ENCODE results near the gene YWHAH.

DNA sequence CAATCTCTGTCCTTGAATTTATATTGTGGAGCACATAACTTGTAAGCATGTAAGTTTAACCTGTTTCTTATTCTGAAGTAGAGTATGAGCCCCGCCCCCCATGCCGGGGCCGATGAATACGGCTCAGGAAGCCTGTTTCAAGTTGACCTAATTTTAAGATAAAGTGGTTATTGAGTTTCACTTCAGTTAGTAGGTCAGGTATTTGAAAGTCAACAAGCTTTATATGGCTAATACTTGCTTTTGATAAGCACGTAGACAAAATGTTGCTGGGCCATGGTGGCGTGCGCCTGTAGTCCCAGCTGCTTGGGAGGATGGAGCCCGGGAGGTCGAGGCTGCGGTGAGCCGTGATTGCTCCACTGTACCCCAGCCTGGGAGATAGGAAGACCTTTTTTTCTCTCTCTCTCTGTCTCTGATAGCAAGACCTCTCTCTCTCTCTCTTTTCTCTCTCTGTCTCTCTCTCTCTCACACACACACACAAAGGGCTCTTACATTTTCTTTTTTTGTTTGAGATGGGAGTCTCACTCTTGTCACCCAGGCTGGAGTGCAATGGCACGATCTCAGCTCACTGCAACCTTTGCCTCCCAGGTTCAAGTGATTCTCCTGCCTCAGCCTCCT is 14.4 kb downstream of the YWHAH start:
- TF ChIP-seq, protein P1, sequence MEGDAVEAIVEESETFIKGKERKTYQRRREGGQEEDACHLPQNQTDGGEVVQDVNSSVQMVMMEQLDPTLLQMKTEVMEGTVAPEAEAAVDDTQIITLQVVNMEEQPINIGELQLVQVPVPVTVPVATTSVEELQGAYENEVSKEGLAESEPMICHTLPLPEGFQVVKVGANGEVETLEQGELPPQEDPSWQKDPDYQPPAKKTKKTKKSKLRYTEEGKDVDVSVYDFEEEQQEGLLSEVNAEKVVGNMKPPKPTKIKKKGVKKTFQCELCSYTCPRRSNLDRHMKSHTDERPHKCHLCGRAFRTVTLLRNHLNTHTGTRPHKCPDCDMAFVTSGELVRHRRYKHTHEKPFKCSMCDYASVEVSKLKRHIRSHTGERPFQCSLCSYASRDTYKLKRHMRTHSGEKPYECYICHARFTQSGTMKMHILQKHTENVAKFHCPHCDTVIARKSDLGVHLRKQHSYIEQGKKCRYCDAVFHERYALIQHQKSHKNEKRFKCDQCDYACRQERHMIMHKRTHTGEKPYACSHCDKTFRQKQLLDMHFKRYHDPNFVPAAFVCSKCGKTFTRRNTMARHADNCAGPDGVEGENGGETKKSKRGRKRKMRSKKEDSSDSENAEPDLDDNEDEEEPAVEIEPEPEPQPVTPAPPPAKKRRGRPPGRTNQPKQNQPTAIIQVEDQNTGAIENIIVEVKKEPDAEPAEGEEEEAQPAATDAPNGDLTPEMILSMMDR (tag by site-specific recombination; IDR thresholded peaks at IDR 0.05): no peak
- TF ChIP-seq ZNF404 (tag by site-specific recombination; IDR thresholded peaks at IDR 0.05) (no peak), ZNF132 (tag by site-specific recombination; IDR thresholded peaks at IDR 0.05; ENCODE audit: borderline replicate concordance) (no peak), ZBTB17 (tag by site-specific recombination; IDR thresholded peaks at IDR 0.05) (no peak), ZNF416 (tag by site-specific recombination; IDR thresholded peaks at IDR 0.05) (no peak)
- TF ChIP-seq, protein P2, sequence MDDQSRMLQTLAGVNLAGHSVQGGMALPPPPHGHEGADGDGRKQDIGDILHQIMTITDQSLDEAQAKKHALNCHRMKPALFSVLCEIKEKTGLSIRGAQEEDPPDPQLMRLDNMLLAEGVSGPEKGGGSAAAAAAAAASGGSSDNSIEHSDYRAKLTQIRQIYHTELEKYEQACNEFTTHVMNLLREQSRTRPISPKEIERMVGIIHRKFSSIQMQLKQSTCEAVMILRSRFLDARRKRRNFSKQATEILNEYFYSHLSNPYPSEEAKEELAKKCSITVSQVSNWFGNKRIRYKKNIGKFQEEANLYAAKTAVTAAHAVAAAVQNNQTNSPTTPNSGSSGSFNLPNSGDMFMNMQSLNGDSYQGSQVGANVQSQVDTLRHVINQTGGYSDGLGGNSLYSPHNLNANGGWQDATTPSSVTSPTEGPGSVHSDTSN (CRISPR knock-in tag; IDR thresholded peaks at IDR 0.05): no peak

Measured in HEK293 (cell line).